ENCODE results near the gene NID1.
"Not testable (repeated sequence)": the region's sequence is repeated elsewhere in the genome, so short reads cannot be mapped to it uniquely, and the experiment has no call there.

Gene NID1

GRCh38 chr1:236092899-236093298 lies 28.0 kb upstream of the NID1 start:
- no peak for DNase-seq (ENCODE audit: low read depth in 2 of 2)

- no peak for DNase-seq (ENCODE audit: low read depth in 2 of 2)
These were observed 27.0 kb upstream of the NID1 start for GRCh38 chr1:236091933-236092318.

DNA sequence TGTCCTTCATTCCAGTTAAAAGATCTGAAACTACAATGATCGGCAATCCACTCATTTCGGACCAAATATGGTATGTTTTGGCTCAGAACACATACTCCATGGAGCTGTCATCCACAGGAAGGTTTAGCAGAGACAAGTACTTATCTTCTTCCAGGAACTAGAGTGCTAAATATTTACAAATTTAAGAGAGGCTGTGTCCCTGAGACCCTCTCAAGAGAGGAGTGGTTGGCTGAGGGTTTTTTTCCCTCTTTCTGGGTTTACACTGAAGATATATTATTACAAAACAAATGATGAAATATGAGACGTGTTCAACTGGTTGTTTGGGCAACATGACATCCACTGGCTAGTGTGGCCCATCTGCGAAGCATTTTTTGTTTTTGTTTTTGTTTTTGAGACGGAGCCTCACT lies 25.9 kb upstream of the NID1 start:
- no peak for DNase-seq (ENCODE audit: low read depth in 2 of 2)

DNA sequence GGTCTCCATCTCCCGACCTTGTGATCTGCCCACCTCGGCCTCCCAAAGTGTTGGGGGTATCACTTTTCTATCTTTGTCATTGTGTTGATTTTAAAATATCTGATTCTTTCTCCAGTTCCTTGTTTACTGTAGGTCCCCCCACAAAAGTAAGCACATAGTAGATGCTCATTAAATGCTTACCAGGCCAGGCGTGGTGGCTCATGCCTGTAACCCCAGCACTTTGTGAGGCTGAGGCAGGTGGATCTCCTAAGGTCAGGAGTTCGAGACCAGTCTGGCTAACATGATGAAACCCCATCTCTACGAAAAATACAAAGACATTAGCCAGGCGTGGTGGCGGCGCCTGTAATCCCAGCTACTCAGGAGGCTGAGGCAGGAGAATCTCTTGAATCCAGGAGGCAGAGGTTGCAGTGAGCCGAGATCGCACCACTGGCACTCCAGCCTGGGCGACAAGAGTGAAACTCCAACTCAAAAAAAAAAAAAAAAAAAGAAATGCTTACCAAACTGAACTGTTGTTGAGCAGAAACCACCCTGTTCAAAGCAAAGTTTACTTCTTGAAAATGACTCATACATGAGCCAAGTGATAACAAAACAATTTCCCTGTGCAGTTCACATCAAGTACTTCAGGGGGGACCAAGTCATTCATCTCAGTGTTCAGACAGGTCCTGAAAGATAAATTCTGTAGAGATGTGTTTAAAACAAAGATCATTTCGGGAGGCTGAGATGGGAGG lies 24.3 kb upstream of the NID1 start:
- no peak for DNase-seq (ENCODE audit: low read depth in 2 of 2)

- DNase-seq (ENCODE audit: low read depth in 2 of 2) = no peak
These were observed 21.6 kb upstream of the NID1 start for GRCh38 chr1:236086537-236086936.

DNA sequence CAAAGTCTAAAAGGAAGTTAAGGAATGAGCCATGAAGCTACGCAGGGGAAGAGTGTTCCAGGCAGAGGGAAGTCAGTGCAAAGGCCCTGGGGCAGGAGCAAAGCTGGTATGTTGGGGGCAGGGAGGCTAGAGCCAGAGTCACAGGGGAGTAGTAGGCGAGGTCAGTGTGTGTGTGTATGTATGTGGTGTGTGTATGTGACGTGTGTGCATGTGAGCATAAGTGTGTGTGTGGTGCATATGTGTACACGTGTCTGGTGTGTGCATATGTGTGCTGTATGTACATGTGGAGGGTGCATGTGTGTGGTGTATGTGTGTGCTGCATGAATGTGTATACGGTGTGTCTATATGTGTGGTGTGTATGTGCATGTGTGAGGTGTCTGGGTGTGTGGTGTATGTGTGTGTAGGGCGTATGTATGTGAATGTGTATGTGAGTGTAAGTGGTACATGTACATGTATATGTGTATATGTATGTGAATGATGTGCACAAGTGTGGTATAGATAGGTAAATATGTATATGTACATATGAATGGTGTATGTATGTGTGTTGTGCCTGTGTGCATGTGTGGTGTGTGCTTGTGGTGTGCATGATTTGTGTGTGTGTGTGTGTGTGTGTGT lies 20.8 kb upstream of the NID1 start:
- no peak for DNase-seq (ENCODE audit: low read depth in 2 of 2)

DNA sequence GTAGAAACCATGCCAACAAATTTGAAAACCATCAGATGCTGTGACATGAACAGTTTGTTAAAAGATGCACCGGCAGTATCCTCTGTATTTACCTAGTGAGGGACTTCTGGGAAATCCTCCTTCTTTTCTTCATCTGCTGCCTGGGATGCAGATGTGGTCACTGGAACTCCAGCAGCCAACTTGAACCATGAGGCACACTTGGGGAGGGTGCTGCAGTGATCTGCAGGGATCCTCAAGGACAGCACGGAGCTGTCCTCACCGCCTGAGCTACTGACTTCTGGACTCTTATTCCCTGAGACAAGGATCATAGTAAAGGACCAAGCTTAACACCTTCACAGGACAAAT lies 19.5 kb upstream of the NID1 start:
- no peak for DNase-seq (ENCODE audit: low read depth in 2 of 2)

GRCh38 chr1:236083650-236084385 lies 18.9 kb upstream of the NID1 start:
- DNase-seq (ENCODE audit: low read depth in 2 of 2) = no peak

DNA sequence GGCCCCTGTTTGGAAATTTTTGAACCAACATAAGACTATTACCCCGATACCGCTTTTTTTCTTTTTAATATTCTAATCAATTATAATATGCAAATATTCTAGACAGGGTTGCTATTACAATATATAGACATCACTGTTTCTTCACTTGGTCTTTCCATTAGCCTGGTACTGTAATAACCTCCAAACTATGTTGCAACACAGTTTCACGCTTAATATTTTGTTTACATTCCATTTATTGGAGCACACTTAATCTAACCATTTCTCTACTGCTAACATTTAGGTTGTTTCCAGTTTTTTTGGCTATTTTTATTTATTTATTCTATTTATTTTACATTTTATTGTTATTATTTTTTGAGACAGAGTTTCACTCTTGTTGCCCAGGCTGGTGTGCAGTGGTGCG lies 17.6 kb upstream of the NID1 start:
- DNase-seq (ENCODE audit: low read depth in 2 of 2) = no peak

- no peak for DNase-seq (ENCODE audit: low read depth in 2 of 2)
These were observed 16.8 kb upstream of the NID1 start for GRCh38 chr1:236081546-236082227.

- no peak for DNase-seq (ENCODE audit: low read depth in 2 of 2)
These were observed 14.8 kb upstream of the NID1 start for GRCh38 chr1:236079703-236080102.

GRCh38 chr1:236078993-236079392 lies 14.1 kb upstream of the NID1 start:
- DNase-seq (ENCODE audit: low read depth in 2 of 2) = no peak

DNA sequence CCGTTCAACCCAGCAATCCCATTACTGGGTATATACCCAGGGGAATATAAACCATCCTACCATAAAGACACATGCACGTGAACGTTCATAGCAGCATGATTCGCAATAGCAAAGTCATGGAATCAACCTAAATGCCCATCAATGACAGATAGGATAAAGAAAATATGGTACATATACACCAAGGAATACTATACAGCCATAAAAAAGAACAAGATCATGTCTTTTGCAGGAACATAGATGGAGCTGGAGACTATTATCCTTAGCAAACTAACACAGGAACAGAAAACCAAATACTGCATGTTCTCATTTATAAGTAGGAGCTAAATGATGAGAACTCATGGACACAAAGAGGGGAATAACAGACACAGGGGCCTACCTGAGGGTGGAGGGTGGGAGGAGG lies 13.2 kb upstream of the NID1 start:
- DNase-seq (ENCODE audit: low read depth in 2 of 2) = not testable (repeated sequence)

GRCh38 chr1:236075848-236076247 lies 11.0 kb upstream of the NID1 start:
- DNase-seq (ENCODE audit: low read depth in 2 of 2) = no peak

DNA sequence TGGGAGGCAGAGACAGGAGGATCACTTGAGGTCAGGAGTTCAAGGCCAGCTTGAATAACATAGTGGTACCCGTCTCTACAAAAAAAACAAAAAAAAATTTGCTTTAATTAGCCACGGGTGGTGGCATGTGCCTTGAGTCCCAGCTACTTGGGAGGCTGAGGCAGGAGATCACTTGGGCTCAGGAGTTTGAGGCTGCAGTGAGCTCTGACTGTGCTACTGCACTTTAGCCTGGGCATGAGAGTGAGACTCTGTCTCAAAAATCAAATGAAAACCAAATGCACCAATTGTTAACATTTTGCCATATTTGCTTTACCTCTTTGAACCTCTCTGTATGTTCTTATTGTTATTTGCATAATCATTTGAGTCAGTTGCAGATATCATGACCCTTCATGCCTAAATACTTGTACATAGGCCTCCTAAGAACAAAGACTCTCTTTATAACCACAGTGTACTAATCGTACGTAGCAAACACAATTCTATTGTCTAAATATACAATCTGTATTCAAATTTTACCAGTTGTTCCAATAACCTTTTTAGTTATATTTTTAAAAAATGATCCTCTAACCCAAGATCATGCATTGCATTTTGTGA lies 8.5 kb upstream of the NID1 start:
- no peak for DNase-seq (ENCODE audit: low read depth in 2 of 2)

- DNase-seq (ENCODE audit: low read depth in 2 of 2) = no peak
These were observed 7.1 kb upstream of the NID1 start for GRCh38 chr1:236072001-236072400.

GRCh38 chr1:236070753-236071152 lies 5.9 kb upstream of the NID1 start:
- DNase-seq (ENCODE audit: low read depth in 2 of 2) = no peak

- no peak for DNase-seq (ENCODE audit: low read depth in 2 of 2)
These were observed 4.9 kb upstream of the NID1 start for GRCh38 chr1:236069796-236070195.

DNA sequence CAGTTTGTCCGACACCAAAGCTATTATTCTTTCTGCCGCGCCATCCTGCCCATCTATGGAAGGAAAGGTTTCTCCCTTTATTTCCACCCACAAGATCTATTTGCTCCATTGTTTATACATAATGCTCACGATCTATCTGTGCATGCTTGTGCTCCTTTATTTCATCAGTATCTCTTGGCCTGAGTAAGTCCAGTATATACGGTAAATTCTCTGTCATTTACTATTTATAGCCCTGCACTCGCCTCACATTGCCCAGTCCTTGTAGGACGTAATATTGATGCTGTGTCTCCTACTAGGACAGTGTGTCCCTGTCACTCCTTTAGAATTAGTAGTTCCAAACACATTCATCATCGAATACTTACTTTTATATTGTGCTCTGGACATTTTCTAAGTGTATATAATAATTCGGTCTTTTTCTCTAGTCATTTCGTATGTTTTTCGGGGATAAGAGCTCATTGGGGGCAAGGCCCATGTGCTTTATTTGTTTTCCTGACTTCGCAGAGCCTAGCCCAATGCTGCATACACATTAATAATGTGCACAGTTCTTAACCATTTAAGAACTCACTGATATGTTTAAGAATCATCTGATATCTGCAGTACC lies 3.1 kb upstream of the NID1 start:
- no peak for DNase-seq (ENCODE audit: low read depth in 2 of 2)

DNA sequence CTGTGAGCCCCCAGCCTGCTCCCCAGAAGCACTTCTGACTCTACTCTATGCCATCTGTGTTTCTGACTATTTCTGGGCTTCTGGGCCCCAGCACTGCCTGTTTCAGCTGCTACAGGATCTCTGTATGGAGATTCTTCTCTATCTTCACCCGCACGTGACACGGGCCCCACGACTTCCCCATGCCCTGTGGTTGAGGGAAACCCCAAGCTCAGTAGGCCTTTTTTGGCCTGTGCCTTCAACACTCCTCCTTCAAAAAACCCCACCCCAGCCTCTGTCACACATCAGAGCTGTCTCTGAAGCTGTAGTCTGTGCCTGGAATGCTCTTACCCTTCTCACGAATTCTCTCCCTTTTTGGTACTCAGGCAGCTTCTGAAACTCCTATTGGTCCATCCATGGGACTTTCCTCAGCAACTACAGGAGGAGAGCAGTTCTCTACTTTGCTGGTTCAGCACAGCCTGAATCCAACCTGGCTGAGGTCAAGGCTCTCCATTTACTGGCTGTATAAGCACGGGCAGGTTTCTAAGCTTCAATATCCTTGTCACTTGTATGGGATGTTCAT lies 2.0 kb upstream of the NID1 start:
- peak in 1 of 2 donors; percentile 34 for DNase-seq (ENCODE audit: low read depth in 2 of 2)

GRCh38 chr1:236066054-236066453 lies 1.2 kb upstream of the NID1 start:
- DNase-seq (ENCODE audit: low read depth in 2 of 2) = no peak
